GM12801 (cell line): ENCODE measurements around the gene ULK4.

Source experiments
- CTCF ChIP-seq: IDR thresholded peaks from one replicate; pipeline ENCODE4 v1.5.1; 2011; ENCODE audit warnings: control low read depth; ENCODE audit not compliant: insufficient read length; ENCODE audit errors: extremely low read depth

Gene ULK4

GRCh38 chr3:41975416-41976103 is 13.7 kb upstream of the ULK4 start:
- TF ChIP-seq CTCF: no peak

DNA sequence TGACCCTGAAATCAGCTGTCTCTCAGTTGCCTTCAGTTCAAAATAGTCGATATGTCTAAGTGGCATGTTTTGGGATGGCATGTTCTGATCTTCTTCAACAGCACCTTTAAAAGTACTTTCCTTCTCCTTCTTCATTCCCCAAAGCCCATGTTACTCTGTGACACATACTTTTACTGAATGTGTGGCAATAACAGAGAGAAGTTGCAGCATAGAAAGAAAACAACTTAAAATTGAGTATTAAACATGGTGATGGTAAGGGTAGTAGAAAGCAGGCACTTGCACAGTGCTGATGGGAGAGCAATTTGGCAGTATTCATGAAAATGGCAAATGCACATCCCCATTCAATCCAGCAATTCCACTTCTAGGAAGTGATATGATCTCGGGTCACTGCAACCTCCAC is 12.3 kb upstream of the ULK4 start:
- no peak for TF ChIP-seq CTCF

DNA sequence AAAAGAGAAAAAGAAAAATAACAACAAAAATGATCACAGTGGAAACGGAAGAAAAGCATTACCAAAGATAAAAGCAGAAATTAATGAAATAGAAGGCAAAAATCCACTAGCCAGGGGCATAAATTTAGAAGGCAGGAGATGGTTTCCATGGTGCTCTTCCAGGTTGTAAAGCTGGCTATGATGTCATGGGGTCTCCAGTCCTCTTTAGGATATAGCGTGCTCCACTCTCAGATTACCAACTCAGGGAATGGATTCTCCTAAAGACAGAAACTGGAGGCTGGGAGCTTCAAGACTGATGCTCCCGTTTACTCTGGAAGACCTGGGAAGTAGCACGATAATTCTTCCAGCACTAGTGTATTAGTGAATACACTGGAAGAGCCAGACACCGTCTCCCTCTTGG is 10.9 kb upstream of the ULK4 start:
- no peak for TF ChIP-seq CTCF

- no peak for TF ChIP-seq CTCF
Observed at GRCh38 chr3:41966206-41966605, 4.3 kb upstream of the ULK4 start.

GRCh38 chr3:41963823-41964222 is 1.9 kb upstream of the ULK4 start:
- no peak for TF ChIP-seq CTCF

- no peak for TF ChIP-seq CTCF
Observed at GRCh38 chr3:41960826-41961750, 815 bp downstream of the ULK4 start.

DNA sequence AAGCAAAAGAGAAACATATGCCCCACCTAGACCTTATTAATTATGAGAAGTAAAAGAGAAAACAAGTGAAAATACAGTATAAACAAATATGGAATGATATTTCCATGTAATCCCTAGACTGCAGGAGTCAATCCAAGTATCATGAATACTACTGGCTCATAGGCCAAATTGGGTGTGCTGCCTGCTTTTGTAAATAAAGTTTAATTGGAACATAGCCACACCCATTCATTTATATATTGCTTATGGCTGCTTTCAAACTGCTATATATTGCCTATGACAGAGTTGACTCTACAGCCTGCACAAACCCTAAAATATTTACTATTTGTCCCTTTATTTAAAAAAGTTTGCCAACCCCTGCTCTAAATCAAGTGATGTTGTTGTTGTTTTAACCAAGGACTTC is 5.3 kb downstream of the ULK4 start:
- TF ChIP-seq CTCF: no peak
